Upper lobe of left lung (tissue), 4 donors: ENCODE data around the gene IPCEF1.
"Not testable (repeated sequence)": the region's sequence is repeated elsewhere in the genome, so short reads cannot be mapped to it uniquely, and the experiment has no call there.

Source experiments
- CTCF ChIP-seq, 6 experiments: fragments of 450-650 bp in 4 of 6; fragments of 200-600 bp in 2 of 6; sonication (generic) in 2 of 6; IDR thresholded peaks; one replicate each; pipeline ENCODE4 v1.5.1; 2016 to 2019; ENCODE audit warnings: antibody characterized with exemption in 6 of 6
- POLR2A ChIP-seq, 4 donors: fragments of 450-650 bp; IDR thresholded peaks; one replicate each; pipeline ENCODE4 v1.5.1; 2016 to 2017; ENCODE audit warnings: antibody characterized with exemption in 4 of 4, mild to moderate bottlenecking in 2 of 4

- not testable (repeated sequence) for TF ChIP-seq CTCF, POLR2A (IDR thresholded peaks at IDR 0.05)
Observed at GRCh38 chr6:154334147-154334546, 22.5 kb downstream of the IPCEF1 start.
